ENCODE measurements around the gene SLC39A12. TPM values are rescaled to one million over a fixed set of nuclear protein-coding genes. Genes with fewer than 3 reads are reported as not detected.

The SLC39A12 gene
- total RNA-seq, 3 donors from 2014 or later = under 0.01 to 0.88 (median 0.16) TPM

- intact Hi-C loops (cut with DNase I; ENCODE audit: low total_unique reads) = no loop called here
- Histone ChIP-seq H3K27ac (peak overlapping the region; percentile 56 to 61), H3K4me3 (no peak overlapping the region), H3K4me1 (no peaks in the 10 kb centered on the region), H3K9me3 (peaks cover 0 to 6% of the 10 kb centered on the region in 2 donors), H3K36me3 (no peaks in the 10 kb centered on the region), H3K27me3 (no peaks in the 10 kb centered on the region)
- TF ChIP-seq POLR2A (IDR thresholded peaks at IDR 0.05) (no peak), POLR2AphosphoS5 (IDR thresholded peaks at IDR 0.05) (no peak), CTCF (IDR thresholded peaks at IDR 0.05) (no peak)
- DNase-seq (ENCODE audit: low spot score in 2 of 2) = no peak
Measured at GRCh38 chr10:17965649-17966235, 14.0 kb downstream of the SLC39A12 start.

- no peak overlapping the region for H3K27ac ChIP-seq
- no peak overlapping the region for H3K4me3 ChIP-seq
- no peak for TF ChIP-seq POLR2AphosphoS5 (IDR thresholded peaks at IDR 0.05)
- no peak for TF ChIP-seq CTCF (IDR thresholded peaks at IDR 0.05)
- no peak for TF ChIP-seq POLR2A (IDR thresholded peaks at IDR 0.05)
- no peaks in the 10 kb centered on the region for H3K9me3 ChIP-seq
- intact Hi-C loops (cut with DNase I; ENCODE audit: low total_unique reads) = no loop called here
- DNase-seq (ENCODE audit: low spot score in 2 of 2) = no peak
- no peaks in the 10 kb centered on the region for H3K27me3 ChIP-seq
- no peaks in the 10 kb centered on the region for H3K4me1 ChIP-seq
- no peaks in the 10 kb centered on the region for H3K36me3 ChIP-seq
Measured at GRCh38 chr10:17974505-17974904, 22.8 kb downstream of the SLC39A12 start.

- Histone ChIP-seq H3K27me3 (no peaks in the 10 kb centered on the region), H3K9me3 (no peaks in the 10 kb centered on the region), H3K4me1 (no peaks in the 10 kb centered on the region), H3K27ac (no peak overlapping the region), H3K36me3 (no peaks in the 10 kb centered on the region), H3K4me3 (no peak overlapping the region)
- no peak for DNase-seq (ENCODE audit: low spot score in 2 of 2)
- intact Hi-C loops (cut with DNase I; ENCODE audit: low total_unique reads) = no loop called here
- TF ChIP-seq CTCF (IDR thresholded peaks at IDR 0.05) (no peak), POLR2AphosphoS5 (IDR thresholded peaks at IDR 0.05) (no peak), POLR2A (IDR thresholded peaks at IDR 0.05) (no peak)
Measured at GRCh38 chr10:17980846-17981565, 29.3 kb downstream of the SLC39A12 start.

GRCh38 chr10:17981766-17982380 is 30.2 kb downstream of the SLC39A12 start:
- Histone ChIP-seq H3K27me3 (no peaks in the 10 kb centered on the region), H3K9me3 (no peaks in the 10 kb centered on the region), H3K4me1 (no peaks in the 10 kb centered on the region), H3K36me3 (no peaks in the 10 kb centered on the region), H3K27ac (no peak overlapping the region), H3K4me3 (no peak overlapping the region)
- intact Hi-C loops (cut with DNase I; ENCODE audit: low total_unique reads) = no loop called here
- TF ChIP-seq CTCF (IDR thresholded peaks at IDR 0.05) (no peak), POLR2AphosphoS5 (IDR thresholded peaks at IDR 0.05) (no peak), POLR2A (IDR thresholded peaks at IDR 0.05) (no peak)
- DNase-seq (ENCODE audit: low spot score in 2 of 2) = no peak

GRCh38 chr10:17984056-17984455 is 32.3 kb downstream of the SLC39A12 start:
- H3K27ac ChIP-seq = no peak overlapping the region
- no peak overlapping the region for H3K4me3 ChIP-seq
- H3K9me3 ChIP-seq = no peaks in the 10 kb centered on the region
- no peak for TF ChIP-seq CTCF (IDR thresholded peaks at IDR 0.05)
- no peak for TF ChIP-seq POLR2AphosphoS5 (IDR thresholded peaks at IDR 0.05)
- no peak for TF ChIP-seq POLR2A (IDR thresholded peaks at IDR 0.05)
- H3K36me3 ChIP-seq = no peaks in the 10 kb centered on the region
- H3K27me3 ChIP-seq = no peaks in the 10 kb centered on the region
- H3K4me1 ChIP-seq = no peaks in the 10 kb centered on the region
- intact Hi-C loops (cut with DNase I; ENCODE audit: low total_unique reads) = no loop called here
- no peak for DNase-seq (ENCODE audit: low spot score in 2 of 2)

Data from breast epithelium (tissue), 4 donors.